Measurements from ENCODE around the gene ATP13A5.

Gene ATP13A5

DNA sequence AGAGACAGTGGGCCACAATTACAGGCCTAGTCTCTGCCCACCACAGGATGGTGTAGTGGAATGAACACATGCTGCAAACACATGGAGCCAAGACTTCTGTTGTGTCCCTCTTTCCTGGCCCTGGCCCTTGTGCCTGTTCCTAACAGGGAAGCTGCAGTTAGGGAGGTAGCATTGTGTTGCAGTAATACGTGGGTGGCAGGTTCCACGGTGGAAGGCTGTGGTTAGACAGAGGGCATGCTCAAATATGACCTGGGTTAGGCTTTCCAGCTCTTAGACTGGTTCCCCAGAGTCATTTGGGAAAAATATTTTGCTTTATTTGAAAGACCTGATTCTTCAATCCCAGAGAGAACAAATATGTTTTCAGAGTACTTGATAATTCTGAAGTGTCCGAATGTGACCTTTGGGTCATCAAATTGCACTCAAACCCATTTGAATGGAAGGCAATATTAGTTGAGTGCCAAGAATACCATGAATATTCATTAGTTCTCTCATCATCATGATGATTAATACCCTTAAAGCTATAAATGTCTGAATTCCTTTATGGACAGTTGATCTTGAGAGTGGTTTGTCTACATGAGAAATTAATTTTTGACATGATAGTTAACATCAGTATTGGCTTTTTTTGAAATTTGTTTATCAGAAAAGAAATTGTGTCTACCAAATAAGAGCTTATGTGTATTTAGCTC, 109.1 kb downstream of the ATP13A5 start:
- DNase-seq (ENCODE audit: low read depth in 2 of 2): no peak

DNA sequence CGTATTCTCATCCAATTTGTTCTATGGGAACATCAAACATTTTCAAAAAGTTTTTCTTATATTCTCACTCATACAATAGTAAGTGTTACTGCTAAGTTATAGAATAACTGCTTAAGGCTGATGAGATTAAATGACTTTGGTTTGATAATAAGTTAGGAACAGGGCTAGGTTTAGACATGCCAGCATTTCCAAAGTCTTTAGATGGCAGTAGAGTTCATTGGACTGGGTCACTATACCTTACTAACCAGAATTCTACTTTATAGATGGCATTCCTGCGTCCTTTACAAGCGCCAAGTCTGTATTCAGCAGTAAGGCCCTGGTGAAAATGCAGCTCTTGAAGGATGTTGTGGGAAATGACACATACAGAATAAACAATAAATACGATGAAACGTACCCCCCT, 115.8 kb downstream of the ATP13A5 start:
- no peak for DNase-seq (ENCODE audit: low read depth in 2 of 2)

DNA sequence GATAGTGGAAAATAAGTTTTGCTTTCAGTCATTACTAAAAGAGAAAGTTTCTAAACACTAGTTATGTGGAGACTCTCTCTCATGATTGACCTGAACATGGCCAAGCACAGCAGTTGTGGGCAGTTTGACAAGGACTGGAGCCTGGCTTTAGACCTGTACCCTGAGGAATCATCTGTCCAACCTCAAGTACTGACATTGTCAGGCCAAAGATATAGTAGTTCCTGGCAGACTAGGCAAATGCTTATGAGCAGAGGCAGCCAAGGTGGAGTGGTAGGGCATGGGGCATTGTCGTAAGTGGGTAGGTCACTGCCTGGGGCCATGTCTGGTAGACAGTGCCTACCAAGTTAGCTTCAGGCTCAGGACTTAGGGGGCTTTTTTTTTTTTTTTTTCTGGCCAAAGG, 116.6 kb downstream of the ATP13A5 start:
- DNase-seq (ENCODE audit: low read depth in 2 of 2): no peak

DNA sequence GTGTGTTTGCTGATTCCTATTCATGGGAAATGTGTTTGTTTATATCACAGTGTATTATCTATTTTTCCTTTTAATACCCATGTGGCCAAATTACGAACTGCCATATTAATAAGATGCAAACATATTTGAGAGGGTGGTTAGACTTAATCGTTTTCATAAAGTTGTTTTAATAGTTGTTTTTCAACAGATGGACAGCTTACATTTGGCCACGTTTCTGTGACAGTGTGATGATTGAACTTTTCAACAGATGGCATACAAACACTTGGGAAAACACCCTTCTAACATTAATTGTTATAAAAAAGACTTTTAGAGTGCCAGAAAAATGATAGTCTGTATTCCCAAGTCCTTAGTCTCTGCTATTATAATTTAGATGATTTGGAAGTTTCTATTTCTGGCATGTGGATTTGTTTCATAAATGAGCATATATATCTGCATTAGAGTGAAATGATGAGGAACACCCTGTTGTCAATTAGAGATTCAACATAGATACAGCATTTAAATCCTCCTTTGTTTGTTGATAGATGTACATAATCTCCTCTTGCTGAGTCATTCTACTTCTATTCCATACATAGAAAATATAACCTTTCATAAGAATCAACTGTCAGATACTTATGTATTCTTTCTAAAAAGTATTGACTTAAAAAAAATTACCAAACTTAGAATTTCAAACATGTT, 124.4 kb downstream of the ATP13A5 start:
- no peak for DNase-seq (ENCODE audit: low read depth in 2 of 2)

DNA sequence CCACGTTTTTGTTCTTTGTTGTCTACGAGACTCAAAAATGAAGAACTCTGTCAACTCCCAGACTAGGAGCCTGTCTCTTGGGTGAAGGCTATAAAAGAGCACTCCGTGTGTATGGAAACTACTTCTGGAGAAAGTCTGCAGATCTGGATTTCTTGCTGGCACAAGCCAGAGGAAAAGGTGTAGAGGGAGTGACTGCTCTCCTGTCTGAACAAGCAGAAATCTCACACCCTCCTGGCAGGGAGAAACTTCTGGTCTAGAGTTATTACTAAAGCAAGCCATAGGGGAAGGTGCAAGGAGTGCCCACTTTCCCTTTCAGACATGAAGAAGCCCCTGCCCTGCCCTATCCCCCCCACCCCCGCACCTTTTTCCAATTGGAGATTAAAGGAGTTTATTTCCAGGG, 128.1 kb downstream of the ATP13A5 start:
- DNase-seq (ENCODE audit: low read depth in 2 of 2): no peak

DNA sequence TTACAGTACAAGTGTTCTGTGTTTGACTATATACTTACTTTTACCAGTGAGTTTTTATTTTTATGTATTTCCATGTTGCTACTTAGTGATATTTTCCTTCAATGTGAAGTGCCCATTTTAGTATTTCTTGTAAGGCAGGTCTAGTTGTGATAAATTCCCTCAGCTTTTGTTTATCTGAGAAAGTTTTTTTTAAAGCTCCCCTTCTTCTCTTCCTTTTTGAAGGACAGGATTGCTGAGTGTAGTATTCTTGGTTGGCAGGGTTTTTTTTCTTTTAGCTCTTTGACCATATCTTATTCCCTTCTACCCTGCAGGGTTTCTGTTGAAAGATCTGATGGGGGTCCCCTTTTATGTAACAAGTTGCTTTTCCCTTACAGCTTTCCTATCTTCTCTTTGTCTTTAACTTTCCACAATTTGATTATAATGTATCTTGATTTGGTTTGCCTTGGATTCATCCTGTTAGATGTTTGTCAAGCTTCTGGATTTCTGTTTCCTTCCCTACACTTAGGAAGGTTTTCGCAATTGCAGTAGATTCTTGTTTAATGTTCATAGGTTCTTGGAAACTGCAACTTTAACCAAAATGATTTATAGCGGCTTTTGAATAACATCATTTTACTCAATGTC, 129.6 kb downstream of the ATP13A5 start:
- no peak for DNase-seq (ENCODE audit: low read depth in 2 of 2)

DNA sequence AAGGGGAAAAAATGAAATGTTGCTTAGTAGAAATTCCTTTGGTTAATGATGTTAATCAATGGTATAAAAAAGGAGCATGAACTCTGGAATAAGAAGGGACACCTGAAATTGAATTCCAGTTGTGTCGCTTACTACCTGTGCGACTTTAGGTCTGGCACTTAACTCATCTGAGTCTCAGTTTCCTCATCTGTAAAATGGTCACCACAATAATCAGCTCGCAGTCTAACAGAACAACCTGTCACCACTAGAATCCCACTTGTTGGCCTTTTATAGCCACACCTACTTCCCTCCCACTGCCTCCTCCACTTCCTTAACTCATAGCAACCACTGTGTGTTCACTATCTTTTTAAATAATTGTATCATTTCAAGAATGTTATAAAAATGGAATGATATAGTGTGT, 135.0 kb downstream of the ATP13A5 start:
- no peak for DNase-seq (ENCODE audit: low read depth in 2 of 2)

DNA sequence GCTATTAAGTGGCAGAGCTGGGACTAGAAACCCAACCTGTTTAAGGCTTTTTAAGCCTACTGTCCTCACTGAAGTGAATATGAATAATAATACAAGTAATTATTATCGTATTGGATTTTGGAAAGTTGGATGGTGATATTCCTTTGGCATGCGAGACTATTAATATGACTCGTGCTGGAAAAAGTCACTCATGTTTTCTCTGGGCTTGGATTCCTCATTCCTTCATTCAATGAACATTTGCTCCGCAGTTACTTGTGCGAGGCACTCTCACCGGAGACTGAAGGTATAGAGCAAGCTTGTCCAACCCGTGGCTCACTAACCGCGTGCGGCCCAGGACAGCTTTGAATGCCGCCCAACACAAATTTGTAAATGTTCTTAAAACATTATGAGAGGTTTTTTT, 136.8 kb downstream of the ATP13A5 start:
- no peak for DNase-seq (ENCODE audit: low read depth in 2 of 2)

DNA sequence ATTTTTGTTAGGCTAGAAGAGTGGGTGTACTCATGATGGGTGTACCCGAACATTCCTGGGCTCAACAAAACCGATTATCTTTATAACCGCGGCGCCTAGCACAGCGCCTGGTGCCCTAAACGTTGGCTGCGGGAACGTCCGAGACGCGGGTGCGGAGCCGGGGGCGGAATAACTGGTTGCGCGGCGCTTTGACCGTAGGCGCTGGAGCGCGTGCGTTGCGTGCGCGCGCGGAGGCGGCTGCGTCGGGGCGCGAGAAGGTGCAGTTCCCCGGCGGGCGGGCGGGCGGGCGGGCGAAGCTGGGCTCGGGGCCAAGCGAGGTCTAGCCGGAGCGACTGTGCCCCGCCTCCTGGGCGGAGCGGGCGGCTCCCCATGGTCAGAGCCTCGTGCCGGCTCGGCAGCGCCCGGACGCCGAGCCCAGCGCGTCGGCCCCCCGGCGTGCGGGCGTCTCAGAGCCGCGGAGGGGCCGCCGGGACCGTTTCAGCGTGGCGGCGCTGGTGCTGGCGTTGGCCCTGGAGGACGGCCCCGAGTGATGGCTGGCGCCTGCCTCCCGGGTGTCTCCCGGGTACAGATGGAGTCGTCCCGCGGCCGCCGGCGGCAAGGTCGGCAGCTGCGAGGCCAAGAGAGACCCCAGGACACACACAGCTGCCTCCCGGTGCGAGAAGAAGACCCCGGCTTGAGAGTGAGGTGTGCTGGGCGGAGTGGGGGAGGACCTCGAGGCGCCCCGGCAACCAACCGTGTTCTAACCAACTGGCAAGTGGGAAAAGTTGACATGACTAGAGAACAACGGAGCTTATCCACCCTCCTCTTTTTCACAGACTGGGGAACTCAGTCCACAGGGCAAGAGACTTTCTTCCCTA, 137.5 kb downstream of the ATP13A5 start, which contains the start of gene PLAAT1:
Gene PLAAT1 (plus strand): TSS at position 373 of the 857 bp plus-strand sequence. CDS start 14,429 bp downstream, outside the sequence.
- DNase-seq (ENCODE audit: low read depth in 2 of 2): no peak

DNA sequence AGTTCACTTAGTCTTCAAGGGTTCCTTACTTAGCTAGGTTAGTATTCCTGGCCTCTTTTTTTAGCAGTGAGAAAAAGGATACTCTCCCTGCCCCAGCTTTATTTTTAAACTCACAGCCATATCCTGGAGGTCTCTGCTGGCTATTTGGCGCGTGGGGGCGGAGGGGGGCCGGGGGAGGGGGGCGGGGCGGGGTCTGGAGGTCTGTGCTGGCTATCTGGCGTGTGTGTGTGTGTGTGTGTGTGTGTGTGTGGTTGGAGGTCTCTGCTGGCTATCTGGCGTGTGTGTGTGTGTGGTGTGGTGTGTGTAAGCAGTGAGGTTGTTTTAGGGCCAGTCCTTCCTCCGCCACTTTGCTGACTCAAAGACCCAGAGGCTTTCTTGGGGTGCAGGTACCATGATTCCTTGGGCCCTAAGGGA, 138.1 kb downstream of the ATP13A5 start:
- DNase-seq (ENCODE audit: low read depth in 2 of 2): no peak

DNA sequence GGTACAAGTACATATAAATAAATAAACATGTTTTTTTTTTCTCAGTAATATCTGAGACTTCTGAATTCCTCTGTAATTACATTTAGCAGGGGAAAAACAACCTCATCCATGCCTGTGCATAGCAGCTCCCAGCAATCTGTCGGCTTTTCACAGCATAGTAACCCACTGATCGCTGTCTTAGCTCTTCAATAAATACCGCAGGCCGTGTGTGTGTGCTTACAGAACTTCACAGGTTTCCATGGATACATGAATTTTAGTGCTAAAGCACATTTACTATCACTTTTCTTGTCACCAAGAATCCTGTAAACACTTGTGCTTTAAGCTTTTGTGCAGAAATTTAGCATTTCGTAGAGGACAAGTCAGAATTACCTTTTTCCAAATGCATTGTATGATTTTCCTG, 141.5 kb downstream of the ATP13A5 start:
- DNase-seq (ENCODE audit: low read depth in 2 of 2): no peak

DNA sequence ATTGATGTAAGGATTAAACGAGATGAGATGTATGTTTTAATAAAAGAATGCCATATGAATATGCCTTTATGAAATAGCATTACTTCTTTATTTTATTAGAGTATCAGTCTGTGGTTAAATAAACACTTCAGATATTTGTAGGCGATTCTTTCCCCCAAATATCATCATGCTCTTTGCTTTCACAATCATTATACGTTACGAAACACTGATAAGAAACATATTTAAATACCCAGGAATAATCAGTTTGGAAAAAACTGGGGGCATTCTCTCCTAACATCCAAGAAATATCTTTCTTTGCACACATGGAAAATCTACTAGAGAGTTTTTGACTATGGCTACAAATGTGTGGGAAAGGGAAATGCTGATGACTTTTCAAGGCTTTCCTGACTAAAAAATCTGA, 142.0 kb downstream of the ATP13A5 start:
- no peak for DNase-seq (ENCODE audit: low read depth in 2 of 2)

DNA sequence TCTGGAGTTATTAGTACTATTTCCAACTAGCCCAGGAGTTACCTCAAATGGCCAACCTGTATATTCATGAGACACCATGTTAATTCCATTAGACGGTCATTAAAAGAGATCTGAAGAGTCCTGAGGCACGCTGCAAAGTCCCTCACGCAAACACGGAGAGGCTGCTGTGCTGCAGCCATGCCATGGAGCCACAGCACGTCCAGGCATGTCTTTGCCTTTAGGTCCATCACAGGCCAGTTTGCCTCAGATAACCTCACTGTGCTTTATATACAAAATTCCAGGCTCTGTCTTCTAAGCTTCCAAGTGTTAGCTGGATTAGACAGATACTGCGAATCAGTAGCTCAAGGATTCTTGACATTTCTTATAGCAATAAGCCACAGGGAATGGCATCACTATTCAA, 147.4 kb downstream of the ATP13A5 start:
- DNase-seq (ENCODE audit: low read depth in 2 of 2): no peak

DNA sequence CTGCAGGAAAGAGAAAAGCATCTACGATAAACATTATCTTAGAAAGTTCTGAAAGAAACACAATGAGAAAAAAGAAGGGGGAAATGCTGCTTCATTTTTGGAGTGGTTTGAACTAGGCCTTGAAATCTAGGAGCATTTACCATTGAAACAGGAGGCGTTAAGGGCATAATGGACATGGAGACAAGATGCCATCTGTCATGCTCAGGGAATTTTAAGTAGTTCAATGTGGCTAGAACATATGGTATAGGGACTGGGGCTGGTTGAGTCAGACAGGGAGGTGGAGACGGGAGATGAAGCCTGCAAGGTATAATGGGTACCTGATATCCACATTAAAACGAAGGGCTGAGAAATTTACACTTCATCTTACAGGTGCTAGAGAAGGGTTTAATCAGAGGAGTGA, 147.9 kb downstream of the ATP13A5 start:
- no peak for DNase-seq (ENCODE audit: low read depth in 2 of 2)

DNA sequence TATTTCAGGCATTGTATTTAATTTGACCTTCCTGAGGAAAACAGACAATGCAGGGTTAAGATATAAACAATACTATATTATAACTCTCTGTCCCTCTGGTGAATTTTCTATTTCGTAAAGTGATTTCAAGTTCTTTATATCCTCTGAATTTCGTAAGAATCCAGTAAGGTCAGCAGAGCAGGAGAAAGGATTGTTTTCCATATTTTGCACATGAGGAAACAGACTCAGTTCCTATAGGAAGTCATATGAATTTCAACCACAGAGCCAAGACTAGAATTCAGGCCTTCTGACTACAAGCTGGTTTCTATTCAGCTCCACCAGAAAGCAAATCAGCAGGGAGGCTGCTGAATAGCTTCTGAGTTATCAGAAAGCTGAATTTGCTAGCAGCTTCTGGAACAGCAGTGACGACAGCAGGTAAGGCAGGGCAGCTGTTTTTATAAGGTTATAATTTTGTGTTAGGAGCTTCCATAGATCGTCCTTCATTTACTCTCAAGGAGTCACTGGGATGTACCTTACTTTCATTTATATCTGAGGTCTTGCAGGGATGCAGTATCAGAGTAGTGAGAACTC, 148.6 kb downstream of the ATP13A5 start:
- no peak for DNase-seq (ENCODE audit: low read depth in 2 of 2)

DNA sequence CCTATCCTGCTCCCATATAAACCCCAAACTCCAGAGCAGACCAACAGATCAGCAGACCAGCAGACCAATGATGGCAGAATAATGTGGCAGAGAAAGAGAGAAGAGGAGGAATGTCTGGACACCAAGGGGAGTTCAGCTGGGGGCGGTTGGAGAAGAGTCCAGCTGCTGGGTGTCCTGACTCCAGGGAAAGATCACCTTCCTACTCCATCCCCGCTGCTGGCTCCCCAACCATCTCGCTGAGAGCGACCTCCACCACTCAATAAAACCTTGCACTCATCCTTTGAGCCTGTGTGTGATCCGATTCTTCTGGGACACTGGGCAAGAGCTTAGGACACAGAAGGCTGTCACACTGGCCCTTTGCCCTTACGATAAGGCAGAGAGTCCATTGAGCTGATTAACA, 150.3 kb downstream of the ATP13A5 start:
- DNase-seq (ENCODE audit: low read depth in 2 of 2): no peak

DNA sequence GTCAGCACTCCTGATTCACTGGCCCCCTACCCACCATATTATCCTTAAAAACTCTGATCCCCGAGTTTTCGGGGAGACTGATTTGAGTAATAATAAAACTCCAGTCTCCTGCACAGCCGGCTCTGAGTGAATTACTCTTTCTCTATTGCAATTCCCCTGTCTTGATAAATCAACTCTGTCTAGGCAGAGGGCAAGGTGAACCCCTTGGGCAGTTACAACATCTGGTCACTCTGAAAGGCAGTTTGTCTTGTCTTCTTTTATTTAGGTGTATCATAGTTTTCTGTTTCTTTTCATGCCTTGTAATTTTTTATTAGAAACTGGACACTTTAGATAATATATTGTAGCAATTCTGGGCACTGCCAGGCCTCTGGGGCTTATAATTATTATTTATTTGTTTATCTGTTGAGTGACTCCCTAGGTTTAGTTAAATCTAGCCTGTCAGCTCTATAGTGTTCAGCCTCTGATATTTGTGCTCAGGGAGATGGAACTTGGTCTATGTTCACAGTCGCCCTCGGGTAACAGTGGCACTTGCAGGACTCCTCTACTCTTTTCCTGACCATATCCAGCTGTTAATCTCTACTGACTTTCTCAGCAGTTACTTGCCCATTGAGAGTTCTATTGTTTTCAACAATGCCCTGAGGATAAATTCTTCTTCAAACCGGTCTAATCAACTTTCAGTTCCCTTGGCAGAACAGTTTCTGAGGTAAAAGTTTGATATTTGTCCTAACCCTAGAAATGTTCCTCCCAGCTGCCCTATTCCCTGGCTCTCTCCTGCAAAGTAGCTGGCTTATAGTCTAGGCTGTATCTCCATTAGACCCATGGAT, 153.0 kb downstream of the ATP13A5 start:
- no peak for DNase-seq (ENCODE audit: low read depth in 2 of 2)

Data from stimulated activated CD8-positive, alpha-beta memory T cell treated with anti-CD3 and anti-CD28 coated beads, Interleukin-2, amount 100 ng/mL, for 1 hour (primary cell).